Endodermal cell (in vitro differentiated cells): ENCODE measurements around the gene ALDOA. TPM values are rescaled to one million over a fixed set of nuclear protein-coding genes. Genes with fewer than 3 reads are reported as not detected.

ENCODE experiments used
- DNase-seq: peaks from one replicate; pipeline ENCODE4 v3.0.0-alpha.2; 2017
- H3K27ac ChIP-seq: 2 replicates; pipeline ENCODE4 v1.5.1; 2013; ENCODE audit warnings: mild to moderate bottlenecking, low read depth, low read length, moderate library complexity
- H3K27me3 ChIP-seq: 2 replicates; pipeline ENCODE4 v1.6.1; 2013; ENCODE audit warnings: mild to moderate bottlenecking, low read length, moderate library complexity; ENCODE audit not compliant: insufficient read depth, control insufficient read depth, poor library complexity, severe bottlenecking
- H3K36me3 ChIP-seq: 2 replicates; pipeline ENCODE4 v1.7.0; 2013; ENCODE audit warnings: mild to moderate bottlenecking, low read length, moderate library complexity; ENCODE audit not compliant: control insufficient read depth, insufficient read depth
- H3K4me1 ChIP-seq: one replicate; pipeline ENCODE4 v1.7.0; 2013; ENCODE audit warnings: low read length; ENCODE audit not compliant: control insufficient read depth, insufficient read depth
- H3K4me3 ChIP-seq: 2 replicates; pipeline ENCODE4 v1.5.1; 2013; ENCODE audit warnings: mild to moderate bottlenecking, low read length, moderate library complexity
- H3K9ac ChIP-seq: 2 replicates; pipeline ENCODE4 v1.6.1; 2013; ENCODE audit warnings: mild to moderate bottlenecking, low read length, moderate library complexity; ENCODE audit not compliant: poor library complexity, severe bottlenecking; ENCODE audit errors: extremely low read depth
- H3K9me3 ChIP-seq: 2 replicates; pipeline ENCODE4 v1.6.1; 2013; ENCODE audit warnings: mild to moderate bottlenecking, low read length, moderate library complexity; ENCODE audit not compliant: control insufficient read depth
- H3K27ac Mint-ChIP-seq: 2 replicates; pipeline ENCODE4 v1.8.0; 2020; ENCODE audit warnings: mixed read lengths
- H3K27me3 Mint-ChIP-seq: 2 replicates; pipeline ENCODE4 v1.8.0; 2021; ENCODE audit warnings: mild to moderate bottlenecking, mixed read lengths; ENCODE audit not compliant: insufficient read depth
- H3K36me3 Mint-ChIP-seq: 2 replicates; pipeline ENCODE4 v1.8.0; 2020; ENCODE audit warnings: low read depth, mixed read lengths
- H3K4me1 Mint-ChIP-seq: 2 replicates; pipeline ENCODE4 v1.8.0; 2020; ENCODE audit warnings: mixed read lengths
- H3K4me3 Mint-ChIP-seq: 2 replicates; pipeline ENCODE4 v1.8.0; 2020; ENCODE audit warnings: mild to moderate bottlenecking, moderate library complexity, mixed read lengths
- H3K9me3 Mint-ChIP-seq: 2 replicates; pipeline ENCODE4 v1.8.0; 2020; ENCODE audit warnings: mild to moderate bottlenecking, mixed read lengths
- CTCF ChIP-seq: fragments of 200-600 bp; sonication (generic); conservative IDR thresholded peaks from 2 replicates; pipeline ENCODE4 v1.5.0; 2021; ENCODE audit warnings: antibody characterized with exemption, mild to moderate bottlenecking
- WGBS, 2 experiments: methylation state at CpG; one replicate each; pipeline versions ENCODE4 v1.1.5 to v1.1.7; 2013; ENCODE audit warnings: missing lambda C conversion rate in 2 of 2, mixed read lengths in 1 of 2; ENCODE audit not compliant: insufficient coverage in 1 of 2, insufficient read length in 1 of 2; 5-methylcytosine and 5-hydroxymethylcytosine counted together
- total RNA-seq, 2 donors: library from RNA; stranded (reverse); fragmentation: NEBNext Ultra II Directional in 1 of 2; extraction: Animal tissue kit (Norgen Biotek cat#: 25700) in 1 of 2; gene quantifications; 2 replicates in 1 of 2; 3 replicates in 1 of 2; pipeline ENCODE4 v1.2.1, GENCODE V29; 2021

Gene ALDOA
- total RNA-seq, 2 donors from 2014 or later: 645 to 652 TPM

GRCh38 chr16:30052671-30053372, 12.7 kb upstream of the ALDOA start:
- Histone ChIP-seq H3K4me1 (no peaks in the 10 kb centered on the region), H3K27me3 (no peaks in the 10 kb centered on the region), H3K27ac (no peak overlapping the region), H3K36me3 (peaks cover 3% of the 10 kb centered on the region), H3K9ac (peak overlapping the region; percentile 50), H3K4me3 (peak overlapping the region; percentile 85), H3K9me3 (no peaks in the 10 kb centered on the region)
- peak; percentile 96 for DNase-seq
- Mint-ChIP-seq H3K4me3 (peak overlapping the region; percentile 72), H3K4me1 (peaks cover 4% of the 10 kb centered on the region), H3K27ac (no peak overlapping the region), H3K36me3 (no peaks in the 10 kb centered on the region), H3K9me3 (no peaks in the 10 kb centered on the region), H3K27me3 (peaks cover 10% of the 10 kb centered on the region)
- no peak for TF ChIP-seq CTCF
- 0 to 3% methylated on average over 2 to 47 of the region's 58 CpGs for WGBS, 2 experiments

GRCh38 chr16:30053376-30054015, 12.1 kb upstream of the ALDOA start:
- no peaks in the 10 kb centered on the region for H3K4me1 ChIP-seq
- WGBS, 2 experiments: 21 to 22% methylated on average over 15 to 19 of the region's 19 CpGs
- H3K9ac ChIP-seq: peak overlapping the region; percentile 50
- Mint-ChIP-seq H3K27me3 (peaks cover 10% of the 10 kb centered on the region), H3K4me3 (peak overlapping the region; percentile 72), H3K36me3 (no peaks in the 10 kb centered on the region), H3K27ac (no peak overlapping the region), H3K4me1 (peaks cover 4% of the 10 kb centered on the region), H3K9me3 (no peaks in the 10 kb centered on the region)
- no peak for TF ChIP-seq CTCF
- no peak overlapping the region for H3K27ac ChIP-seq
- H3K27me3 ChIP-seq: no peaks in the 10 kb centered on the region
- H3K9me3 ChIP-seq: no peaks in the 10 kb centered on the region
- peaks cover 3% of the 10 kb centered on the region for H3K36me3 ChIP-seq
- DNase-seq: peak; percentile 61
- H3K4me3 ChIP-seq: peak overlapping the region; percentile 85

- no peak overlapping the region for H3K9ac ChIP-seq
- Mint-ChIP-seq H3K4me3 (peak overlapping the region; percentile 72), H3K9me3 (no peaks in the 10 kb centered on the region), H3K27ac (no peak overlapping the region), H3K36me3 (peaks cover under 1% of the 10 kb centered on the region), H3K27me3 (peaks cover 10% of the 10 kb centered on the region), H3K4me1 (peaks cover 4% of the 10 kb centered on the region)
- peaks cover 3% of the 10 kb centered on the region for H3K36me3 ChIP-seq
- H3K27me3 ChIP-seq: no peaks in the 10 kb centered on the region
- 76 to 88% methylated on average over 8 of the region's 8 CpGs for WGBS, 2 experiments
- H3K4me3 ChIP-seq: no peak overlapping the region
- DNase-seq: no peak
- no peaks in the 10 kb centered on the region for H3K9me3 ChIP-seq
- H3K4me1 ChIP-seq: no peaks in the 10 kb centered on the region
- TF ChIP-seq CTCF: no peak
- no peak overlapping the region for H3K27ac ChIP-seq
Observed at GRCh38 chr16:30054451-30054850, 11.1 kb upstream of the ALDOA start.
